ENCODE measurements around the gene CRYAA.
"Not testable (repeated sequence)": the region's sequence is repeated elsewhere in the genome, so short reads cannot be mapped to it uniquely, and the experiment has no call there.

The CRYAA gene

DNA sequence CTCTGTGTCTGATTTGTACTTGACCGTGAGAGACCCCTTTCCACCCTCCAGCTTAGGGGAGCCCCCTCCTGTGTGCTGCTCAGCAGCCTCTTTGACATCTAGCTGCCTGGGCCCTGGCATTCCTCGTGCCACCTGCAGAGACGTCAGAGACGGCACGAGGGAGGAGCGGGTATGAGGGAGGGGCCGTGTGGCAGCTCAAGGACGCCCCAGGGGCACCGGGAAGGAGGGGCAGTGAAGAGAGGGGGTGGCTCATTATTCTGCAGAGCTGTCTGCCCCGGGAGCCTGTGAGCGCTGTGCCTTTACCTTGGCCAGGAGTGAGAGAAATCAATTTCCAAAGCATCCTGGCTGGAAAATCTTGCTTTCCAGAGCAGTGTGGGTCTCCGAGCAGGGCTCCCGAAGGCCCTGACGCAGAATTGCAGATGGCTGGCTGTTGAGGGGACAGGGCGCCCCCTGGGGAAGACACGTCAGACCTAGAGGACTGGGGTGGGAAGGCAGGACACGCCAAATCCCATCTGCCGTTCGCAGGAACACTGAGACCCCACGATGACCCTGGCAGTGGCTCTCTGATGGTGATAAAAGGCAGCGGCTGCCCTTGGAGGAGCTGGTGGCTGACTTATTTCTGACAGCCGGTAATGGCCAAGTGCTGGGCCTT is 9.5 kb downstream of the CRYAA start:
- not testable (repeated sequence) for DNase-seq

DNA sequence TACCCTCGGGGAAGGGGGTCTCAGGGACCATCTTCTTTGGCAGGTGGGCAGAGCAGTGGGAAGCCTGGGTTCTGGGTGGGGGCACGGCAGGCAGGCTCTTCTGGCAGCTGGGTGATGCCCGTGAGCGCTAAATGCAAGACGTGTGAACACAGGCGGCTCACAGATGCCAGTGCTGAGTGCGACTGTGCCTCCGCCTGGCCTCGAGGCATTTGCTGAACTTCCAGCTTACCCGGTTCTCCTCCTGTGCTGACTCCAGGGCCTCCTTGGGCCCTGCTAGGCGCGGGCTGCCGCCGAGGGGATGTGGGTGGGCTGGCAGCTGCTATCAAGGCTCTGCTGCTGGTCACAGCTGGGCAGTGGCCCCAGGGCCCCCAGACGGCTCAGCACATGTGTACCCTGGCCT is 12.2 kb downstream of the CRYAA start:
- not testable (repeated sequence) for DNase-seq

DNA sequence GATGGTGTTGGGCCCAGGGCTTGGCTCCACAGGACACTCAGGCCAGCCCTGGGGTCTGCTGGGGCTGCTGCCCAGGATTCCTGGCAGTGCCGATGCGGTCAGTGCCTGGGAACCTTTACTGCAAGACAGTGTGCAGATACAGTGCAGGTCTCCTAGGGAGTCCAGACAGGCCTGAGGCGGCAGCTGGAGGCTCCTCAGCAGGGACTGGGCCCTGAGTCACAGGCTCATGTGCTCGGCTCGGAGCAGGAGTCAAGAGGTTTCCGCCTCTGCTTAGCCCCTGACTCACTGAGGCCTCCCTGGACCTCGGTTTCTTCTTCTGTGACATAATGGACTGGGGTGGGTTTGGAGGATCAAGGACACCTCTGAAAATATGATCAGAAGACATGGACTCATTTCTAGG is 18.5 kb downstream of the CRYAA start:
- DNase-seq: not testable (repeated sequence)

DNA sequence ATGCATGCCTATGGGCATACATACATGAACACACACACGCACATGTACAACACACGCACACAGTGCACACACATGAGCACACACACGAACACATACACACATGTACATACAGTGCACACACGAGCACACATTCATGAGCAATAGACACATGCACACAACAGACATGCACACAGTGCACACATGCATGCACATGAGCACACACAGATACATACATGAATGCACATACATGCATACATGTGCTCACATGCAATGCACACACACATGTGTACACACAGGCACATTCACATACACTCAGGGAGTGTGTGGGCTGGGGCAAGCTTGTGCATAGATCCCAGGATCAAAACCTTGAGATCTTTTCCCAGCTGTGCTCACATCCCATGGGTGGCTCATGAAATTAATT is 18.9 kb downstream of the CRYAA start:
- DNase-seq: no peak

DNA sequence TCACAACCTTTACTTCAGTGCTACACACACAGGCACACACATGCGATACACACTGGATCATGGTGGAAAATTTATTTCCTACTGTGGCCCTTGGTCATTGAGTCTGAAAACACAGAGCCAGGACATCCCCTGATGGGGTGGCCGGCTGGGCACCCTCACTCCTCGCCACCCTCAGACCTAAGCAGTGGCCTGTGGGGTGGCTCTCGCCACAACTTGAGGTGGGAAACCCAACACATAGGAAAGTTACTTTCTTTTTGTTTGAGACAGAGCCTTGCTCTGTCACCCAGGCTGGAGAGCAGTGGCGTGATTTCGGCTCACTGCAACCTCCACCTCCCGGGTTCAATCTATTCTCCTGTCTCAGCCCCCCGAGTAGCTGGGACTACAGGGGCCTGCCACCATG is 19.4 kb downstream of the CRYAA start:
- DNase-seq: no peak

DNA sequence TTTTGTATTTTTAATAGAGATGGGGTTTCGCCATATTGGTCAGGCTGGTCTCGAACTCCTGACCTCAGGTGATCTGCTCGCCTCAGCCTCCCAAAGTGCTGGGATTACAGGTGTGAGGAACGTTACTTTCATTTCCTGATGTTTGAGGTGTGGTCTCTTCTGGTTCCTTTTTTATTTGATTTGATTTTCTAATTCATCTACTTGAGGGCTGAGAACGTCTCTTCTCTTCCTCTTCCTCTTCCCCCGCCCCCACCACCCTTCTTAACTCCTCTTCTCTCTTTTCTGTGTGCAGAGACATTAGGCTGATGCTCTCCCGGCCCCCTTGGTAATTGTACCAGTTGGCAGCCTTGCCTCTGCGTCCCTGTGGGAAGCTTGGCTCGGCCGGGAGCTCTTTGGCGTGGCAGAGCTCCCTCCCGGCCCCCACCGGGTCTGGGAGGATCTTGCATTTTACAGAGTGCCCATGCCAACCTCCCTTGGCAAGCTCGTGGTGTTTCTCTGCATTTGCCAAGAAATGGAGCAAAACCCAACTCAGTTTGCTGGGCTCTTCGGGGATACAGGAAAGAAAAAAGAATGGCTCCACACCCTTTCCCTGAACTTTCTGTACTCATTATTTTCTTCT is 19.9 kb downstream of the CRYAA start:
- DNase-seq: no peak

DNA sequence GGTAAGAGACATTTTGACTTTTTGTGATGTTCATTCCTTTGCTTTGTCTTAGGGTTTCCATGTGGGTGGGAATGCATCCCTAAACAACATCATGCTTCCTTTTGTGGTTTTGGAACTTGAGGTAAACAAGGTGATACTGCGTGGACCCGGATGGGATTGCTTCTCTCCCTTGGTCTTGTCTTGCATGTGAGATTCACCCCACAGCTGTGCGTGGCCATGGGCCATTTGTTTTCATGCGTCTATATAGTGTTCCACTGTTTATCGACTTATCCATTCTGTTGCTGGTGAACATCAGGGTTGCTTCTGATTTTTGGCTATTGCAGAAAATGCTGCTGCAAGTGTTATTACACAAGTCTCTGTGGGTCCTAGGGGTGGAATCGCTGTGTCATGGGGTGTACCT is 21.1 kb downstream of the CRYAA start:
- no peak for DNase-seq

DNA sequence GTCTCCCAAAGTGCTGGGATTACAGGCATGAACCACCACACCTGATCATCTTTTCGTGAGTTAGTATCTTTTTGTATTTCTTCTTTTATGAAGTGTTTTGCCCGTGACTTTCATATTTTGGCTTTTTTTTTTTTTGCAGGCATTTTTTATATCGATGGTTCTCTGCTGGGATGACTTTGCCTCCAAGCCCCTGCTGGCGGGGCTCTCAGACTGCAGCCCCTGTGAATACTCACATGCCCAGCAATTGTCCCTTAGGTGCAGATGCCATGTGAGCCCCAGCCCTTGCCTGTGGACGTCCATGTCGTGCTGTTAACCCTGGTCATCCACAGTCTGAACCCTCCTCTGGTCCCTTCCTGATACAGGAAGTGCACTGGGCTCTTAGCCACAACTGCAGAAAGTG is 21.7 kb downstream of the CRYAA start:
- no peak for DNase-seq

DNA sequence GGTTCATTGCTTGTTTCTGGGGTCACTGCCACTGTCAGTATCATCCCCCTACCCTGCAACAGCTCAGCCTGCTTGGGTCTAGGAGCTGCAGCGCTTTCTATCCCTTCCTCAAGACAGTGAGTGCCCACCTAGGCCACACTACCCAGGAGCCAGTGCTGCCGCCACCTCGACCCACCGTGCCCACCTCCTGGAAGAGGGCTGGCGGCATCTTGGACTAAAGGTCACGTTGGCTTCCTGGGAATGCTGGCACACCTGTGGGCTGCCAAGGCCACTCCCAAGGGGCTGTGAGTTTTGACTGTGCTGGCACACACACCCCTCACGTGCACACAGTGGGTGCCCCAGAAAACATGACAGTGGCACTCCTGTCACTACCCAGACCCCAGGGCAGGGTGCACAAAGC is 22.1 kb downstream of the CRYAA start:
- no peak for DNase-seq

DNA sequence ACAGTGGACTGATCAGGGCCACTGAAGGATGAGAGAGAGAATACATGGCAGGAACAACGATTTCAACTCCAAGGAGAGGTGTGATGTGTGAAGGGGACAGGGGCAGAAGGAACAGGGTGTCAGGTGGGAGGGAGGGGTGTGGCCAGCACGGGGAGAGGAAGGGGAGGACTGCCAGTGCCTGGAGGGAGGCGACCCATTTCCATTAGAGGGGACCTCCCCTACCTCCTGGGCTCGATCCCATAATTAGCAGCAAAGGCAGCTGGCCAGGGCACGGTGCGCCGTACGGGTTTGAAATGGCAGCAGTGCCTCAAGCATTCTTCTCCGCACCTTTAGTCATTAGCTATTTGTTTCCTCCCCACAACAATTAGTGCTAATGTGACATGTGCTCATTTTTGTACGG is 22.7 kb downstream of the CRYAA start:
- no peak for DNase-seq

DNA sequence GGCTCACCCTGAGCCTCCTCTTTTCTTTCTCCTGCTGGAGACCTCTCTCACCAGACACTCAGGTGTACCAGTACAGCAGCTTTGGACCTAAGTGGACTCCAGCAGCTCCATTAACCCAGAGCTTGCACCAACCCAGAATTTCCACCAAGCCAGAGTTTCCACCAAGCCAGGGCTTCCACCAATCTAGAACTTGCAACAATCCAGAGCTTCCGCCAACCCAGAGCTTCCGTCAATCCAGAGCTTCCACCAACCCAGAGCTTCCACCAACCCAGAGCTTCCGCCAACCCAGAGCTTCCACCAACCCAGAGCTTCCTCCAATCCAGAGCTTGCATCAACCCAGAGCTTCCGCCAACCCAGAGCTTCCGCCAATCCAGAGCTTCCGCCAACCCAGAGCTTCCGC is 23.2 kb downstream of the CRYAA start:
- no peak for DNase-seq

DNA sequence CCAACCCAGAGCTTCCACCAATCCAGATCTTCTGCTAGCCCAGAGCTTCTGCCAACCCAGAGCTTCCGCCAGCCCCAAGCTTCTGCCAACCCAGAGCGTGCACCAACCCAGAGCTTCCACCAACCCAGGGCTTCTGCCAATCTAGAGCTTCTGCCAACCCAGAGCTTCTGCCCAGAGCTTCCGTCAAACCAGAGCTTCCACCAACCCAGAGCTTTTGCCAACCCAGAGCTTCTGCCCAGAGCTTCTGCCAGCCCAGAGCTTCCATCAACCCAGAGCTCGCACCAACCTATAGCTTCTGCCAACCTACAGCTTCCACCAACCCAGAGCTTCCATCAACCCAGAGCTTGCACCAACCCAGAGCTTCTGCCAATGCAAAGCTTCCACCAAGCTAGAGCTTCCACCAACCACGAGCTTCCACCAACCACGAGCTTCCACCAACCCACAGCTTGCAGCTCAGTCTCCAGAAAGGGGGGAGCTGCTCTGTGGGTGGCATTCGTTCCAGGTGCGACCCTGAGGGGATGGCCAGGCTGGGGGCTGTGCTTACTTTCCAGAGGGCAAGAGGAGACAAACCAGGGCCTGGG is 23.8 kb downstream of the CRYAA start:
- DNase-seq: no peak

DNA sequence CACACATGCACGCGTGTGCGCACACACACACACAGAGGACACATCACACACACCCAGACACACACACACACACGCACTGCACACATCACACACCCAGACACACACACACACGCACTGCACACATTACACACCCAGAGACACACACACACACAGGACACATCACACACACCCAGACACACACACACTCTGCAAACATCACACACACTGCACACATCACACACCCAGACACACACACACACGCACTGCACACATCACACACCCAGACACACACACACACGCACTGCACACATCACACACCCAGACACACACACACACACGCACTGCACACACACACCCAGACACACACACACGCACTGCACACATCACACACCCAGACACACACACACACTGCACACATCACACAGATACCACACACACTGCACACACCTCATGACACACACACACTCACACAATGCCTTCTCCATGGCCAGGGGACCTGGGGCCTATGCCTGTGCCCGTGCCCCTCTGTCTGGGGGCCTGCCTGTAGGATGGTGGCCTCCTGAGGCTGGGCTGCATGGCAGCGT is 24.4 kb downstream of the CRYAA start:
- no peak for DNase-seq

DNA sequence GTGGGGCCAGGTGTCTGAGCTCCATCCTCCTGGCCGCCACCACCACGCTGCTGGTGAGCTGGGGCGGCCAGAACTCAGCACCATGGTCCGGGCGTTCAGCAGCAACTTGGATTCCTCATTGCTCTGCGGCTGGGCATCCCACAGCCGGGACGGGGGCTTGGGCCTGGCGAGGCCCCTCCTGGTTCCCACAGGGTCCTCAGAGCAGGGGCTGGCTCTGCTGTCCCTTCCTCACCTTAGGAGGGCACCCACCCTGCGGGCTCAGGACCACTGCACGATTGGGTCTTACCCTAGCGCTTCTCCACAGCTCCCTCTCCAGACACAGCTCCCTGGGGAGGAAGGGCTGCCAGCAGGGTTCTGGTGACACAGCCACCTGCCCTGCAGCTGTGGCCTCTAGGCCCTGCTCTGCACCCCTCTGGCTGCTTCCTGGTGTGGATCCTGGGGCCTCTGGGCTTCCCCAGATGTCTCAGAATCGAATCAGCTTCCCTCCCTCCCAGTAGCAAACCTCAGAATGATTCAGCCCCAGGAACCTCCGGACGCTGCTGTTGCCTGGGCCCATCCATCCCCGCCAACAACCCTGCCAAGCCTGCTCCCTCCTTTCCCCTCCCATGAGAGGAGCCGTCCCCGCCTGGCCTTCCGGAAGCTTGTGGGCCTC is 25.0 kb downstream of the CRYAA start:
- peak; percentile 42 for DNase-seq

DNA sequence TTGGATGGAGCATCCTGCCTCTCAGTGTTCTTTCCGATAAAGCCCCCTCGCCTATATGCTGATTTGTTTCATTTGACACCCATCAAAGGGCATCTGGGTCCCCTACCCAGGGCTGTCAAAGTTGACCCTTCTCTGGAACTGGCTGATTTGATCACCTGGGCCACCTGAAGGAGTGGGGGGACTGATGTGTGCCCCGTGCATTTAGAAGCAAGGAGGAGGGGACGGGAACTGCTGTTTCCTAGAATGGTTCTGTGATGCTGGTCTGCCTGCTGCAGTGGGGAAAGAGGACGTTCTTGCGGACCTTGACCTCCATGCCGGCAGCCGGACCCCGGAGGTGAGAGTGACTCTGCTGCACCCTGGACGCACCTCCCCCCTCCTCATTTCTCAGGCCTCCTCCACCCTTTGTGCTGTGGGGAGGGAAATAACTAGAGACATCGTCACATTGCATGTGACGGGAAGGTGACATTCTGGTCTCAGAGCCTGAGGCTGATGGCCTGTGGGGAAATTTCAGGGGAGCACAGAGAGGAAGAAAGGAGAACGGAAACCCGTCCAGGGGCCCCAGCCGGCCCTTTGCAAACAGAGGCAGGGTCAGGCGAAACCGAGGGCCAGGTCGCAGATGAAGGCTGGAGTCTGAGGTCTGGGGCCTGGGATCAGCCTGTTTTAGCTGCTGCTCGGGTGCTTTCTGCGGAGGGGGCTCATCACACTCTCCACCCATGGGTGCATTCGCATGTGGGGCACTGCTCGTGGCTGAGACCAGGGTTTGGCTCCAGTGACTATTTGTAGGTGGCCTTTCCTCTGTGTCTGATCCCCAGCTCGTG is 25.7 kb downstream of the CRYAA start:
- no peak for DNase-seq

DNA sequence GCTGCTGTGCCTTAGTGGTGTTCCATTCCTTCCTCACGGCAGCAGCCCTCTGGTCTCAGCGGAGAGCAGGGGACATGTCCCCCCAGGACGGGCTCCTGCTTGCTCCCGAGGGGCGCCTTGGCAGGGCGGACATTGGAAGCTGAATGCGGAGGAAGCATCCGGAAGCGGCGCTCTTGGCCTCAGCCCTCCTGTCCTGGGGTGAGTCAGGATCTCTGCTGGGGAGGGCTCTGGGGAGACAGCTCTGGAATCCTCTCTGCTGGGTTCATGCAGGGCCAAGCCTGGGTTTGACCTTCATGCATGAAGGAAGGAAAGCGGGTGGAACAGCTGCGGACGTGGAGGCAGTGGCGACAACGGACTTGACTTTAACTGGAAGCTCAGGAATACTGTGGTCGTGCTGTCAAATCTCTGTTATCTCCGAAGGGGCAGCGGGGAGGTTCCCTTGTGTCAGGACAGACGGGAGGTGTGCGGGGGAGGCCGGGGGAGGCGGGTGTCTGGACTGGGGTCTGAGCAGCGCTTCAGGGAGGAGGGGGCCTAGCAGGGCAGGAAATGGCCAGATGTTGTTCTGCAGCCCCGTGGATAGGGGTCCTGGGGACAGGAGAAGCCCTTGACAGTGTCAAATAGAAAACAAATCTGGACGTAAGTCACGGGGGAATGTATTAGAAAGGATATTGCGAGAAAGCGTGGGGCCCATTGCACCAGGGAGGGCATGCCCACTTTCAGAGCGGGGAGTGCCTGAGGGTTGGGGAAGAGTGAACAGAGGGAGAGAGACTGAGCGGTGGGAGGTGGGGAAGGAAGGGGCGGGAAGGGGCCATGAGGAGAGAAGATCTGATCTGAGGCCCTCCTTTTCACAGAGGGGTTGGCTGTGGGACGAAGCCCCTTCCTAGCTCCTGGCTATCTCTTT is 26.6 kb downstream of the CRYAA start:
- DNase-seq: no peak

DNA sequence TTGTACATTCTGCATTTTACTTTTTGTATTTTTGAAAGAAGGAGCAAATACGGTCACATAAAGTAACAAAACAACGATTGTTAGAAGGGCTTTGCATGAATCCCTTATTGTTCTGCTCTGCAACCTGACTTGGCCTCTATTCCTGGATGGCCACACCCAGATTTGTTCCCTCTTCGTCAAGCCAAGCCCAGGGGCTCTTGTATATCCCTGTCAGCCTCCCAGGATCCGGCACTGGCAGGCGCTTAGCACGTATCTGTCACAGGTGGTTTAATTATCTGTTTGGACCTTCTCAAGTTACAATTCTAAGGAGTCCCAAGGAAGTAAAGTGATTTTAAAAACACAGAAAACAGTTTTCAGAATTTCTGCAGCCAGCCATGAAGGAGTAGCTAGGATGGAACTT is 28.0 kb downstream of the CRYAA start:
- DNase-seq: peak; percentile 18

DNA sequence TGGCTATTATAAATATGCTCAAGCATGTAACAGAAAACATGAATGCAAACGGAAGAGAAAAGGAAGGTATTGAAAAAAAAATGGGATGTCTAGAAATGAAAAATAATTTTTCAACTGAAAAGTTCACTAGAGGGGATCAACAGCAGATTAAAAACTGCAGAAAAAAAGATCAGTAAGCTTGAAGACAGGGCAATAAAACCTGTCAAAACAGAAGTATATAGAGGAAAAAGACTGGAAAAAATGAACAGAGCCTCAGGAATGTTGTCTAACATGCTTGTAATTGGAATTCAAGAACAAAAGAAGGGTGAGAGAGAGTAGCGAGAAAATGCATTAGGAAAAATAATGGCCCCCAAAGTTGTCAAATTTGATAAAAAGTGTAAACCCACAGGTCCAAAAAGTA is 29.6 kb downstream of the CRYAA start:
- DNase-seq: no peak

DNA sequence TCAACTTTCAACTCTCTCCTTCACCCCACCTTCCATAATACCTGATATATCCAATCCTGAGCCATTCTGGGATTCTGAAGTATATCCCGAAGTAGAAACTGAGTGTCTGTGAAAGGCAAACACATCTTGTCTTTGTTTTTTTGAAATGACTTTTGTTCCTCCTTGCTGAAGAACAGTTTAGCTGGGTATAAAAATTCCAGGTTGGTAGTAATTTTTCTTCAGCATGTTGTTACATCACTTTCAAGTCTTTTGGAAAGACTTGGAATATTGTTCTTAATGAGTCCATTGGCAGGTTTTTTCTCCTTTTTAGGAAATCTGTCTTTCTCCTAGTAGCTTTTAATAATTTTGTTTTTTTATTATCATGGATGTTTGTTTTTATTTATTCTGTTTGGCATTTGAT is 32.7 kb downstream of the CRYAA start:
- DNase-seq: no peak

DNA sequence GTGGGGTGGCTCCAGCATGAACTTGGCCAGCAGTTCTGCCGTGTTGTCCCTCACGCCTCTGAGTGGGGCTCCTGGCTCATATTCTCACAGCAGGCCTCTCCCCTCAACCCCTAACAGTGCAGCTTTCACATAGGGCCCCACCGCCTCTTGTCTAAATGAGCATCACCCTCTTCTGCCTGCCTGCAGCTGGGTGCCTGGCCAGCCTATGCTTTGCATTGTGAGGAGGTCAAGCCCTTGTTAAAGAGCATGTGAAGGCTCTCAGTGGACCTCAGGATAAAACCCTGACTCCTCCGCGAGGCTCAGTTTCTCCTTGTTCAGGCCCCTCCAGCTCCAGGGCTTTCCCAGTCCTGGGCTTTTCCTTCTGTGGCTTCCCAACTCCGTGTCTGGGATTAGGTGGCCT is 34.8 kb downstream of the CRYAA start:
- DNase-seq: no peak

DNA sequence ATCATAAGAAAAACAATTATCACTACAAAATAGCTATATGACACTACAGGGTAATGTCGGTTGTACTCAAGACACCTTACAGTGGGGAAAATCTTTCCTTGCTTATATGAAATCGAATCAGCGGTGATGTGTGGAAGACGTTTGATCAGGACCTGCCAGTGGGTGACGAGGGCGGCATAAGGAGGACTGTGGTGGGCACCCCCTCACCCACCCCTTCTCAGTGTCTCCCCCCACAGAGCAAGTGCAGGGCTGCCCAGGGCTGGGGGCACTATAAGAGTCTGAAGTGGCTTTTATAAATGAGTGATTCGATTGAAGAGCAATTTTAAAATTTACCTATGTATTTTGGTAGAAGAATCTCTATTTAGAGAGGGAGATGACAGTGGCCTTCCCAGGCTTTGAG is 35.8 kb downstream of the CRYAA start:
- DNase-seq: no peak
